ENCODE data around the gene ATG16L2.
"Not testable (repeated sequence)": the region's sequence is repeated elsewhere in the genome, so short reads cannot be mapped to it uniquely, and the experiment has no call there.

ATG16L2 gene

DNA sequence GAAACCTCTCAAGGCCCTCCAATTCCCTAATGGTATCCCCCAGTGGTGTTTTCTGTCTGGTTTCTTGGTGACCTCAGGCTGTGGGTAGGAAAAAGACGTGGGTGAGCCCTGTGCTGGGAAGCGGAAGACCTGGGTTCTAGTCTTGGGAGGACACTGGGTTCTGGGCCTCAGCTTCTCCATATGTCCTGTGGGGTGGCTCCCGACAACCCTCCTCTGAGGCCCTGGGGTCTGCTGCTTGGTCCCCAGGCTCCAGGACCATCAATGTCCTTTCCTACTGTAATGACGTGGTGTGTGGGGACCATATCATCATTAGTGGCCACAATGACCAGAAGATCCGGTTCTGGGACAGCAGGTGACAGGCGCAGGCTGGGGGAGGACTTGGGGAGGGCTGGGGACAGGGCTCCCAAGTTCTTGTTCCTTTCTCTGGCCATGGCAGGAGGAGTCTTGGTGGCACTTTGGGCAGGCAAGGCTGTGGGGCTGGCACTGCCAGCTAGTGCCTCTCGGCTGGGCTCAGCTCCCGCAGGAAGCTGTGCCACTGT, 12.8 kb downstream of the ATG16L2 start:
- no peak for DNase-seq

DNA sequence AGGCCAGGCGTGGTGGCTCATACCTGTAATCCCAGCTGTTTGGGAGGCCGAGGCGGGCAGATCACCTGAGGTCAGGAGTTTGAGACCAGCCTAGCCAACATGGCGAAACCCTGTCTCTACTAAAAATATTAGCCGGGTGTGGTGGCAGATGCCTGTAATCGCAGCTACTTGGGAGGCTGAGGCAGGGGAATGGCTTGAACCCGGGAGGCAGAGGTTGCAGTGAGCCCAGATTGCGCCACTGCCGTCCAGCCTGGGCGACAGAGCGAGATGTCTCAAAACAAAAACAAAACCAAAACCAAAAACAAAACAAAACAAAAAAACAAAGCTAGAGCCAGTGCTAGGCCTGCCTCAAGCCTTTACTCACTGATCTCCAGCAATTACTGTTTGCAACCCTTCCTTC, 13.4 kb downstream of the ATG16L2 start:
- DNase-seq = not testable (repeated sequence)

DNA sequence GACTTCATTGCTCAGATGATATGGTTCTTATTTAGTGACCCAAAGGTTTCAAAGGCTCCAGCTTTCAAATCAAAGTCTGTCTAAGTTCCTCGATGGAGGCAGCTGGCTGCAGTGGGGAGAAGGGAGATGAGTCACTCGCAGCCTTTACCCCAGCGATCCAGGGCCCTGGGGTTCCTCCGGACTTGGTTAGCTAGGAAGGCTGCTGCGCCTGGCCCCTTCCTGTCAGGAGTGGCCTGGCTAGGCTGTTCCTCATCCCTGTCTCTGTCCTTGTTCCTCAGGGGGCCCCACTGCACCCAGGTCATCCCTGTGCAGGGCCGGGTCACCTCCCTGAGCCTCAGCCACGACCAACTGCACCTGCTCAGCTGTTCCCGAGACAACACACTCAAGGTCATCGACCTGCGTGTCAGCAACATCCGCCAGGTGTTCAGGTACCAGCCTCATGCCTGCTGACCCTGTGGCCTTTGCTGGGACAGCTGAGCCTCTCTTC, 13.9 kb downstream of the ATG16L2 start:
- DNase-seq = no peak

DNA sequence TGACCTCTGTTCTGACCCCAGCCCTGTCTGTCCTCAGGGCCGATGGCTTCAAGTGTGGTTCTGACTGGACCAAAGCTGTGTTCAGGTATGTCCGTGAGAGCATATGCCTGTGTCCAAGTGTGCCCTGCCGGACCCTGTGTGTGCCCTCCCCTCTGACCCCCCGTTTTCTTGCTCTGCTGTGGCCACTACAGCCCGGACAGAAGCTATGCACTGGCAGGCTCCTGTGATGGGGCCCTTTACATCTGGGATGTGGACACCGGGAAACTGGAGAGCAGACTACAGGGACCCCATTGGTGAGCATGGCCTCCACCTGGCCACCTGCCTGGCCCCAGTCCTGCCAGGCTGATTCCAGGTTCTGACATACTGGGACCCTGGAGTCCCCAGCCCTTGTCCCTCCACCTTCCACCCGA, 14.5 kb downstream of the ATG16L2 start:
- no peak for DNase-seq

DNA sequence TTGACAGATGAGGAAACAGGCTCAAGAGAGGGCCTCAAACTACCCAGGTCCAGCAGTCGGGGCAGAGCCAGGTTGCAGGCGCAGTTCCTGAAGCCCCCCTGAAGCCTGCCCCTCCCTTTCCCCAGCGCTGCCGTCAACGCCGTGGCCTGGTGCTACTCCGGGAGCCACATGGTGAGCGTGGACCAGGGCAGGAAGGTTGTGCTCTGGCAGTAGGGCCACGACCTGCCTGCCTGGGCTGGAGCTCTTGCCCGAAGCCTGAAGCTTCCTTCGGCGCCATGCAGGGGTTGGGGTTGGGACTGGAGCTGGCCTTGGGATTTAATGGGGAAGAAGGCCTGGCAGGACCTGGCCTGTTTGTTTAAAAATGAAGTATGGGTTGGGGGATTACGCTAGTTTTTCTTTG, 15.0 kb downstream of the ATG16L2 start:
- no peak for DNase-seq

DNA sequence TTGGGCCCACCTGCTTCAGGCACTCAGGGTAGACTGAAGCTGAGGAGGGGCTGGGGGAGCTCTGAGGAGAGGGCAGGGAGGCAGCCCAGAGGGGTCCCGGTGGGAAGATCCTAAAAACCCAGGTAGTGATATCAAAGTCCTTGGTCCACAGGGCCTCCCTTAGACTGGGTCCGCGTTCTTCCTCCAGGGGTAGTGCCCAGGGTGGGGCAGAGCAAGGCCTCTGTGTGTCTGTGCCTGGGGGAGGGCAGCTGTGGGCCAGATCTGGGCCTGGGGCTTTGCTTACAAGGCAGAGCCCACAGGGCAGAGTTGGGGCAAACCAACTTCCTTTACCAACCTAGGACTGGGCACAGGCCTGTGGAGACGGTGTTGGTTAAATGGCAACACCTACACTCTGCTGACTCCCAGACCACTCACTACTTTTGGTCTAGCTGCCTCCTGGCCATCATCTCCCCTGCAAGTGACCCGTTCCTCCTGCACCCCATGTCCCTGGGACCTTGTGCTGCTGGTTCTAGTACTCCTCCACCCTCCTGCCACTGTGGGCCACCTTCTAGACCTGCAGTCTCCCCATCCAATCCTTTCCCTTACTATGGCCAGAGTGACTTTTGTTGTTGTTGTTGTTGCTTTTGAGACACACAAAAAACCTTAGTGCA, 15.8 kb downstream of the ATG16L2 start:
- DNase-seq = no peak

DNA sequence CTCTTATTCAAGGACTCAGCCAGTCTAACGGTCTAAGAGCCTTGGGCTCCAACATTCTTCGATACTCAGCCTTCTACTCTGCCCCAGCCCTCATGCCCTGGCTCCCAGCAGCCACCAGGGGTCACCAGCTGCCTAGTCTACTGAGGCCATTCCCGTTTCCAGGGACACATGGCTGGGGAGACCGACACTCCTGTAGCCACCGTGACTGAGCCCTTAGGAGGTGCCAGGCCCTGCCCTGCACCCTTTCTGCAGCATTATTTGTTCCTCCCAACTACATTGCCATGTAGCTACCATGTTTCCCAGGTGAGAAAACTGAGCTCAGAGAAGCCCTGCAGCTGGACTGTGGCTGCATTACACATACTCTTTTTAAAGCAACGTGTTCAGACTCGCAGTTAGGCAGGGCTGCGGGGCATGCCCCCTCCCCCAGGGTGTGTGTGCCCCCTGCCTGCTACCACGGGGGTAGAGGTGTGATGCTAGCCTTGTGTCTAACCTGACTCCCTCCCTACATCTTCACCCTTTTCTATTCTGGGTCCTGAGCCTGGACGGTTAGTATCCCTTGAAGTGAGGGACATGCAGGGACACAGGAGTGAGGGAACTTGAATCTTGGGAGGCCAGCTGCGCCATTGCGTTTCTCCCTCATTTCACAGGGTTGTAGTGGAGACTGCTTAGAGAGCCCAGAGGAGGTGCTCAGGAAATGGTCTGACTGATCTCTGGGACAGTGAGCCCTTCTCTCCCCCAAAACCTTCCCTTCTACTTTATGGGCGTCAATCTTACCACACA, 17.5 kb downstream of the ATG16L2 start:
- peak; percentile 44 for DNase-seq

DNA sequence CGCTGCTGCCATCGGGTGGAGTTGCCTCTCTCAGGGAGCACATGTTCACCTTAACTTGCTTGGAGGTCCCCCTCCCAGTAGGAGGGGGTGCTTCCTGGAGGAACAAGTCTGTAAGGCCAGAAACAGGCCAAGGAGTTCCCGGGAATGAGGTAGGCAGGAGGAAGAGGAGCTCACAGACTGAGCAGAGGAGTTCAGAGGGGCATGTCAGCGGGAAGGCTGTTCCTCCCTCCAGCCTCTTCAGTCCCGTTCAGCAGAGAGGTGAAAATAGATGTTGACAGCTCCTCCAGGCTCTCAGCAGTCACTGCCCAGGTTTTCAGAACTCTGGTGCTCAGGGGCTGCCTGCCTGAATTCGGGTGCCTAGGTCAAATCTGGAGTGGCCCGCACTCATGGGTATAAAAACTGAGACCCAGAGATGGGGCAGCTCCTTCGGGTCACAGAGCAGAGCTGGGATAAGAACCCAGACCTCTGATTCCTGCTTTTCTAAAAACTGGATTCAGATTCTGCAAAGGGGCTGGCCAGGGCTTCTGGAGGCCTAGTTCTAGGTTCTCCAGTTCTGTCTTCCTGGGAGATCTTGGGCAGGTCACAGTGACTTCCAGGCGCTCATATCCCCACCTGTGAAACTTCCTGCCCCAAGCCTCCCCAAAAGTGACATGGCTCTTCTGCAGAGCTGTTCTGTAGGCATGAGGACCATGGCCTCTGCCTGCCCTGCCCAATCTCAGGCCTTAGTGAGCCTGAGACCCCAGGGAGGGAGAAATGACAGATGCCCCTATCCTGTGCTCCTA, 18.3 kb downstream of the ATG16L2 start:
- DNase-seq = no peak

DNA sequence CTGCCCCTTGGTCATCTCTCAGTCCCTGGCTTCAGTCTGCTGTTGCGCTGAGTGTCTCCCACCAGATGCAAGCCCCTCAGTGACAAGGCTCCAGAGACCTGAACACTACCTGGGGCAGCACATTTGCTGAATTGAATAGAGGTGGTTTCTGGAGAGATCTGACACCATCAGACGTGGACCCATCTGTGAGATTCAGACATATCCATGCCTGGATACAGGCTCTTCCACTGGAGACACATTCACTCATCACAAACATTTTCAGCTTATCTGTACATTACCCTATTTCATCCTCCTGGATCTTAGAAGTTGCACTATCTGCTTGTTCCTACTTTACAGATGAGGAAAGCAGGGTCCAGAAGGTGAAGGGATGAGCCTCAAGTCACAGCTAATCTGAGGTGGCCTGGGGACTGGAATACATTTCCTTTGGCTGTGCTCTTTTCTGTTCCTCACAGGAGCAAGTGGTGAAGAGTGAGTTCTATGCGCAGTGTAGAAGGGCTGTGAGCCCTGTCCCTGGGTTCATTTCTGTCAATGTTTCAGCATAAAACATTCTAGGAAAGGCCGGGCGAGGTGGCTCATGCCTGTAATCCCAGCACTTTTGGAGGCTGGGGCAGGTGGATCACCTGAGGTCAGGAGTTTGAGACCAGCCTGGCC, 19.0 kb downstream of the ATG16L2 start:
- no peak for DNase-seq

DNA sequence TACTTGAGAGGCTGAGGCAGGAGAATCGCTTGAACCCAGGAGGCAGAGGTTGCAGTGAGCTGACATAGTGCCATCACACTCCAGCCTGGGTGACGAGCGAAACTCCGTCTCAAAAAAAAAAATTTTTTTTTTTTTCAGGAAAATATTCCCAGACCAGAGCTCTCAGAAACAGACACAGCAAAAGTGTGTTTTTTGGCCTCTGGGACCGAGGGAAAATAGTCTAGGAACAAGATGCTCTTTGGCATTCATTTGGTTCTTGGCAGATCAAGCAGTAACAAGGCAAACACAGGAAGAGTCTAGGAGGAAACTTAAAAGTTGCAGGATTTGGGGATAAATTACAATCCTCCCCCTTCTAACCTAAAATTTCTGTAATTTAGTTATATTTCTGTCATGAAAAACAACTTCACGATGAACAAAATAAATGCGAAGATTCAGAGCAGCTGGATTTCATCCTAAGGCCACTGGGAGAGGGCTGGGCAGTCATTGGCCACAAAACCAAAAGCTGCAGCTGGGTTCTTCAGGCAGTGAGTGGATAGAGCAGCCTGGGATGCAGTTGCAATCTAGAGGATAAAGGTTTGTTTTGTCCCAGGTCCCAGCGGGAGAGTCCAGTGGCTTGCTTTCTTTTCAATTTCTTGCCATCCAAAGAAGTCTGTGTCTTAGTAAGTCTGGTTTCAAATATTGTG, 19.7 kb downstream of the ATG16L2 start:
- DNase-seq = no peak

DNA sequence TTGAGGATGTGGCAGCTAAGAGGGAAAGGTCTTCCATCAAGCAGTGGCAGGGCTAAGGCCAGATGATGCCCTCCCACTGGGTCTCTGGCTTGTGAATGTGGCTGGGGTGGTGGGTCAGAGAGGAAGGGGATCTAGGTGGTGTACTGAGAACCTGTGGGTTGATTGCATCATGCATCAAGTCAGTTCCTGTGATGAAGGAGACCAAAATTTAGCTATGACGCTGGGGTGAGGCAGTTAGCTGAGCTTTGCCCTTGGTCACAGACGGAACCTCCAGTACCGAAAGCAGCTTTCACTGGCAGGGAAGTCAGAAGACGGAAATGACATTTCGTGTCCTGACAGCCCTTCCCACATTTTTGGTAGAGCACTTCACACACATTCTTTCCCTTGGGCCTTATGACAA, 20.7 kb downstream of the ATG16L2 start:
- DNase-seq = no peak

DNA sequence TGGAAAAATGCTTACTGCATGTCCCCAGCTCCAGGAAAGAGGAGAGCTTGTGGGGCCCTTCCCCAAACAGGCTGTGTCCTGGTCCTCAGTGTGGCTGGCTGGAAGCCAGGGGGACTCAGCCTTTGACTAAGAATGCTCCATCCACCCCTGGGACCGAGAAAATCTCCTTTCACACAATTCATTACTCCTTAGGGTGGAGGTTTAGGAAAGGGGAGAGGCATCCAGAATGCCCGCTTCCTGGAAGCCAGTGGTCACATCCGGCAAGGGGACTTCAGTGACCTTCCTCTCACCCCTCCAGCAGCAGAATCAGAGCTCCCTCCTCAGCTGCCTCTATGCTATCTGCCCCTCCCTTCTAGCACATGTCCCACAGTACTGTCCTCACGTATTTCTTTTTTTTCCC, 21.9 kb downstream of the ATG16L2 start:
- DNase-seq = no peak

DNA sequence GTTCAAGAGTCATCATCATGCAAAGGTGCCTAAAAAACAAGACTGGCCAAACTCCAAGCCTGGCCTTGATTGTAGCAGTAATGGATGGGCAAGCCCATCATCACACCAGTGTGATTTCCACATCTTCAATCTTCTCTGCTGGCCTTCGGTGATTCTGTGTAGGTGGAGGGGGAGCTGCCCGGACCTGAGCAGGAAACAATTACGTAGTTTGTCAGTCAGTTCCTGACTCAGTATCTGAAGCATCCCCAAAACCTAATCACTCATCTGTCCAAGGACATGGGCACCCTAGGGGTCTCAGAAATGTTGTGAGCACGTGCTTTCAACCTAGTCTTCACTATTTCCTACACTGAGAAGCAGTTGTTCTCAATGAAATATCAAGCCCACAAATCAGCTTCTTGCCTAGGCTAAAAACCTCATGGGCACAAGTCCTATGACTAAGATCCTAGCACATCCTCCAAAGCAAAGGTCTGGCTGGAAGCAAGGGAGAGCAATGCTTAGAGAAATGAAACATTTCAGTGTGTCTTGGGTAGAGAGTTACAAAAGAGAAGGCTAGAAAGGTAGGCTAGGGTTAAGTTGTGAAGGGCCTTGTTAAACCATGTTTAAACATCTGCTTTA, 24.6 kb downstream of the ATG16L2 start:
- DNase-seq = no peak

DNA sequence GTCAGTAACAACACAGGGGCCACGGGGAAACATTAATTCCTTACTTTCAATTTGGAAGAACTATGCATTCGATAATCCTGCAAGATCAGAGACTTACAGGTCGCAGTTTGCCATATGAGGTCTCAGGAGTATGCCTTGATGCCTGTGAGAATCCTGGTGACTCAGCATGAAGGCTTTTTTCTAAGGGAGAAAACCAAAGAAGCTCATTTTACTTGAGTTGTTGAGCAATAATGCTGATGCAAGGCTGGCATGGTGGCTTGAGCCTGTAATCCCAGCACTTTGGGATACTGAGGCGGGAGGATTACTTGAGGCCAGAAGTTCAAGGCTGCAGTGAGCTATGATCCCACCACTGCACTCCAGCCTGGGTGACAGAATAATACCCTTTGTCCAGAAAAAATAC, 26.6 kb downstream of the ATG16L2 start:
- no peak for DNase-seq

DNA sequence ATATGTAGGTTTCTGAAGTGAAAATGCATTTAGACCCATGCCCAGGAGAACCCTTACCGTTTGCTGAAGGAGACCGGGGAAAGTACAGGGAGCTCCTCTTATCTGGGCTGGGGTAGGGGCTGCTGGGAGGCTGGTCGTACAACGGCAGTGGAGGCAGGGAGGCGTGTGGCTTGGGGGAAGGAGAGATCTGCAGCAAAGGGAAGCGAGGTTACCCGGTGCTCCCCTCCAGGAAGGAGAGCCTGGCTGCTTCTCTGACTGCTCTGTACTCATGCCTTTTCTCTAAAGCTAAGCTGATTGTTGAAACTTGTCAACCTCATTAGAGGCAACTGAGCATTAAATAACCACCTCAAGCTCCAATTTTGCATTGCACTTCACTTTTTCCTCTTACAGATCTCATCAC, 27.2 kb downstream of the ATG16L2 start:
- DNase-seq = no peak

DNA sequence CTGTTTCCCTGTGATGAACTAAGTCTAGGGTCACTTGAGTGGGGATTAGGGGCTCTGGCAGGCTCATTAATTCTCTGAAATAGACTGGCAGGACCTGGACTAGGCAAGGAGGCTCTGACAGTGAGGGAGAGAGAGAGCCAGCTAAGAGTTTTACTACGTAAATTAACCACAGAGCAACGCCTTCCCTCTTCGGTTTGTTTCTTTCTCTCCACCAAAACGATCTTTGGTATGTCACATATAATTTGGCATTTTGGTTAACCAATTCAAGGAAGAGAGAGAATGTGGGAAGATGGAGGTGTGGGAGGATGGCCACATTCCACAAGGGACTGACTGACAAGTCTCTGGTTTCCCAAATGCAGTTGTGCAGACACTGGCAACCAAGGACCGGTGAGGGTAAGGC, 27.9 kb downstream of the ATG16L2 start:
- no peak for DNase-seq

DNA sequence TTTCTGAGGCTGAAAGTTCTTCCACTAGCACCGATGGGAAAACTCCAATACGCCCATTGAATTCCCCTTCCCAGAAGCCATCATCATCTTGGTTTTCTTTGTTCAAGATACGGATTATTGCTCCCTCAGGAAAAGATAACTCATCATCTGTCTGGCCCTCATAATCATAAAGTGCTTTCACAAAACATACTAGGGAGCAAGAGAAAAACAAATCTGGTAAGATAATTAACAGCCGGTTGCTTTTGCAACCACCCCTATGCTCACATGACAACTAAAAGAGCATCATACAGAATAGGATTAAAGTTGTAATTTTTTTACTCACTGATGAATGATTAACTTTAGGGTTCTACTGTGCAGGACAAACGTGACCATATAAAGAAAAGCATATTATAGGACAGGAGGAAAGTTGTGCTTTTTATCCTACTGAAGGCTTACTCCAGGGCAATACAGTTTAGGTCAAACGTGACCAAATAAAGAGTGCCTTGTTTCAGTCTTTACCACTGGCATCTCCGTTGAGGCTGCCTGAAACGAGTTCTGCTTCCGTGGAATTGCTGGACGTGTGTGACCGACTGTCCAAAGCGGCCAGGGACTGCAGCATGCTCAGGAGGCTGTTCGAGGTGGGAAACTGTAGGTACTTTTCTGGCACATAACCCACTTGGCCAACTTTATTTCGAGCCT, 28.6 kb downstream of the ATG16L2 start:
- DNase-seq = no peak

DNA sequence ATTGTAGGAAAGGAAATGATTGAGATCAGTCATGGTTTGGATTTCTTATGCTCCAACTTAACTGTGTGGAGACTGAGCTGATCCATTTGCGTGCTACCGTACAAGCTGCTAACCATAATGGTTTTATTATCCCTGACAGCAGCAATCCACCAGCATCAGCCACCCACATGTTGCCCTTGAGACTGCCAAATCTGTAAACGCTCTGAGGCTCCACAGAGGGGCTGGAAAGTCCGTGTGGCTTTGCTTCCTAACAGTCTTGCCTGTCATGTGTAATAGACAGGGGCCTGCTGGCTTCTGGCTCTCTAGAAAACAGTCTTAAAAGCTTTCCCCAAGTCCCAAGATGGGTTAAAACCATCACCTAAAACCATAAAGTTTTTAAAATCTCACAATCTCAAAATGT, 30.1 kb downstream of the ATG16L2 start:
- DNase-seq = no peak

DNA sequence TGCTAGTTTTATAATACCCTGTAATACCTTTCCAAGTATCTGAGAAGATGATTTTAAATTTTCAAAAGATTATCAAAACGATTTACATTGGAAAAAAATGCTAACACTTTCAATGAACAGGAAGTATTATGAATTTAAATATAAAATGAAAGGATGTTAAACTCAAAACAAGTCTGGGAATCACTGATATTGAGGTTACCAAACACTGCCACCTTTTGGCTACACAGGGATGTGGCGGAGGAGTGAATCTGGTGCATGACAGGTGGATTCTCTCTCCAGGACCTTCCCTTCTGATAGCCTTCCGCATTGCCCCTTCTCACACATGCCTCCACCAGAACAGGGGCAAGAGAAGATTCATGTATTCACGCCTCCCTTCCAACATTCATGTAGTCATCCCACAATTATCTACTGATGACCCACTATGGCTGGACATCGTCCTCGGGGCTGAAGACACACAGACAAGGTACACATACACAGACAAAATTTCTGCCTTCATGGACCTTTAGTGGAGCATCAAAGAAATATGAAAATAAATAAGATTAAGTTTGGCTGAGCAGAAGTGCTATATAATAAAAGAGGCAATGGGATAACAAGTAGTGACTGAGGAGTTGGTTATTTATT, 34.7 kb downstream of the ATG16L2 start:
- no peak for DNase-seq

DNA sequence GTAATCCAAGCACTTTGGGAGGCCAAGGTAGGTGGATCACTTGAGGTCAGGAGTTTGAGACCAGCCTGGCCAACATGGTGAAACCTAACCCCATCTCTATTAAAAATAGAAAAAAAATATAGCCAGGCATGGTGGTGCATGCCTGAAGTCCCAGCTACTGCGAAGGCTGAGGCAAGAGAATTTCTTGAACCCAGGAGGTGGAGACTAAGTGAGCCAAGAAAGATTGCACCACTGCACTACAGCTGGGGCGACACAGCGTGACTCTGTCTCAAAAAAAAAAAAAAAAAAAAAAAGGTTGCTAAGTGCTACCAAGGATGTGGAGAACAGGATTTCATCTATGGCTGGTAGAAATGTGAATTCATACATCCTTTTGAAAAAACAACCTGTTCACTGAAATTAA, 36.6 kb downstream of the ATG16L2 start:
- no peak for DNase-seq

DNA sequence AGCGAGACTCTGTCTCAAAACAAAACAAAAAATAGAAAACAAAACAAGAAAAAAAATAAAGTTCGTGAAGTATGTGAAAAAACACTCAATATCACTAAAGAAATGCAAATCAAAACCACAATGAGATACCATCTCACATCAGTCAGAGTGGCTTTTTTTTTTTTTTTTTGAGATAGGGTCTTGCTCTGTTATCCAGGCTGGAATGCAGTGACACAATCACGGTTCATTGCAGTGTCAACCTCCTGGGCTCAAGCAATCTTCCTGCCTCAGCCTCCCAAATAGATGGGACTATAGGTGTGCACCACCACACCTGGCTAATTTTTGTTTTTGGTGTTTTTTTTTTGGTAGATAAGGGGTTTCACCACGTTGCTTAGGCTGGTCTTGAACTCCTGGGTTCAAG, 37.5 kb downstream of the ATG16L2 start:
- DNase-seq = no peak

Measured in effector CD8-positive, alpha-beta T cell (primary cell).